NCI-H128 (cell line): ENCODE data around the gene IMPDH1.

Experiments
- DNase-seq: peaks from one replicate; lab custom pipeline; 2025; ENCODE audit not compliant: unreplicated experiment; lab: John Stamatoyannopoulos, UW

Gene IMPDH1

DNA sequence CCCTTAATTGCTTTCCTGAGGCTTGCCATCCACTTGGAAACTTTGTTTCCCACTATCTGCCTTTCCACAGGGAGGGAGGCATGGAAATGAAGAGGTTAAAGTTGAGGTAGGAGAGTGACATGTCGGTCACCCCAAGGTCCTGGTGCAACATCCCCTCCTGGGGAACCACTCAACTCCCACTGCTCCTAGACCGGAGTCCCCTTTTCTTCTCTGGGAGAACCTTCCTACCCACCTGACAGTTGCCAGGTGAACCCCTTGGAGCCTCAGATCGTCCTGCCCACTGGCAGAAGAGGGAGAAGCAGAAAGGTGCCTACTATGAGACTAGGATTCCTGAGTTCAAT is 21.7 kb downstream of the IMPDH1 start:
- DNase-seq = no peak

DNA sequence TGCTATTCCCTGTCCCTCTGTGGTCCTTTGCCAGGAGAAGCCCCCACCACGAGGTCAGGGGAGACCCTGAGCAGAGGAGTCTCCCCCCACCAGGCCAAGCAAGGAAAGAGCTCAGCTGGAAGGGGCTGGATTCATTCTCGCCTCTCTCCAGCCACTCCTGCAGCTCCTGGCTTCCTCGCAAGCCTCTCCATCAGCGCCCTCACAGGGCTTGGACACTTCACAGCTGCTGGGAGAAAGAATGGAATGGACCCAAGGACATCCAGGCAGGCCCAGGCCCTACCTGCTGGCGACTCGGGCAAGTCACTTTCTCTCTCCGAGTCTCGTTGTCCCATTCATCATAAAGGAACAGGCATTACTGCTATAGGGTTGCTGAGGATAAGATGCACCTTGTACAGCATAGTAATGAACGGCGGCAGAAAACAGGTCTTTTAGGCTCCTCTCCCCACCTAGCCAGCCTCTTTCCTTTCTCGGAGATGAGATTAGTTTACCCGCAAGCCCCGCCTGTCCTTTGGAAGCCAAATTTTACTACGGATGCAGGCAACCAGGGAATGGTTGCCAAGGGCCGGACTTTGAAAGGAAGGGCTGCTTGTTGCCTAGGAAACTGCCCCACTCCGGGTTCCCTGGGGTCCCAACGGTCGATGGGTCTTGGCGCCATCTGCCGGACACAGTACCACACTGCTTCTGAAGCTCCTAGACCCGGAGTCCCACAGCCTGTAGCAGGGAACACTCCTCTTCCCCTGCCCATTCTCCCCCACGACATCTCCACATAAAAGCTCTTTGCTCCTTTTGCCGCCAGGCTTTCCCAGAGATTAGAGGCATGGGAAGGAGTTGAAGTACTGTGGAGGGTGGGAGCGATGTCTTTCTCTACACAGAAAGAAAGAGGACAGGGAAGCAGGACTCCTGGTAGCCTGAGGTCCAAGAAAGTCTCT is 22.3 kb downstream of the IMPDH1 start:
- DNase-seq = peak; percentile 72

DNA sequence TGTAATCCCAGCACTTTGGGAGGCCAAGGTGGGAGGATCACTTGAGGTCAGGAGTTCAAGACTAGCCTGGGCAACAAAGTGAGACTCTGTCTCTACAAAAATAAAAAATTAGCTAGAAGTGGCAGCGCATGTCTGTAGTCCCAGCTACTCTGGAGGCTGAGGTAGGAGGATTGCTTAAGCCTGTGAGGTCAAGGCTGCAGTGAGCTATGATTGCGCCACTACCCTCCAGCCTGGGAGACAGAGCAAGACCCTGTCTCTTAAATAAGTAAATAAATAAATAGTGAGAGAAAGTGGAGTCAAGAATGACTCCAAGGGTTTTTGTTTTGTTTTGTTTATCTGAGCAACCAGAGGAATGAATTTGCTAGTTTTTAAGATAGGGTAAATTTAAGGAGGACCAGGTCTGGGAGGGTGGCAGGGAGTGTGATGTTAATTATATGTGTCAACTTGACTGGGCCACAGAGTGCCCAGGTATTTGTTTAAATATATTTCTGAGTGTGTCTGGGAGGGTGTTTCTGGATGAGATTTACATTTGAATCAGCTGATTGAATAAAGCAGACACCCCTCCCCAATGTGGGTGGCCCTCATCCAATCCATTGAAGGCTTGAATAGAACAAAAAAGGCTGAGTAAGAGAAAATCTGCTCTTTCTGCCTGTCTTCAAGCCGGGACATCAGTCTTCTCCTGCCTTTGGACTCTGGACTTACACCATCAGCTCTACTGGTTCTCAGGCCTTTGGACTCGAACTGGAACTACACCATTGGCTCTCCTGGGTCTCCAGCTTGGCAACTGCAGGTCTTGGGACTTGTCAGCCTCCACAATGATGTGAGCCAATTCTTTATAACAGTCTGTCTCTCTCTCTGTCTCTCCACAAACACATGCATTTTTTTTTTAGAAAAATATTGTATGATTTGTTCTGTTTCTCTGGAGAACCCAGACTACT is 23.5 kb downstream of the IMPDH1 start:
- no peak for DNase-seq

- DNase-seq = no peak
These were observed 25.1 kb downstream of the IMPDH1 start for GRCh38 chr7:128384726-128385125.

- no peak for DNase-seq
These were observed 26.0 kb downstream of the IMPDH1 start for GRCh38 chr7:128383776-128384175.

GRCh38 chr7:128381161-128381821 is 28.5 kb downstream of the IMPDH1 start:
- no peak for DNase-seq

DNA sequence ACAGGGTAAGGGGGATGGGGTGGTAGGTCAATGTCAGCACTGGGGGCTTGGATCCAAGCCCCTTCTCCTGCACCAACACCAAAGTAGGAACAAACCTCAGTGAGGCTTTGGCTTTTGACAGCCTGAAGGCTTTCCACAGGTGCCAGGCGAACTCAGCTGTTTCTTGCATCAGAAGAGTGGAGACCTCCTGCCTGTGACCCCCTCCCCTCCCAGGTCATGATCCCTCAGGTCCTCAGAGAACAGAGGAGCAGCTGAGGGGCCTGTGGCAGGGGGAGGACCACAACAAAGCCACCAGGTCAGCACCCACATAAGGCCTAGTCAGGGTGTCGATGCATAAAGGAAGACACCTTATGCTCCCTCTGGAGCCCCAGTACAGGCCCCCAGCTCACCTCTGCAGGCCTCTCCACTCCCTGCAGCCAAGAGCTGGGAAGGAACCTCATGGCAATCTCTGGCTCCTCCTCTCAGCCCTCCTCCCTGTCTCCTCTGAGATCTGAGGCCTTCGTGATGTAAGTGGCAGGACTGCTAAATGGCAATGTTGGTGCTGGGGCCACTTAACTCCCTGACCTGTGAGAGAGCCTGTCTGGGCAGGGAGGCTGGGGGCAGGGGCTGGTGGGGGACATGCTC is 29.2 kb downstream of the IMPDH1 start:
- DNase-seq = no peak

- DNase-seq = no peak
These were observed 29.8 kb downstream of the IMPDH1 start for GRCh38 chr7:128379900-128380479.

GRCh38 chr7:128378637-128379036 is 31.1 kb downstream of the IMPDH1 start:
- DNase-seq = no peak

- DNase-seq = no peak
These were observed 33.7 kb downstream of the IMPDH1 start for GRCh38 chr7:128376077-128376476.

DNA sequence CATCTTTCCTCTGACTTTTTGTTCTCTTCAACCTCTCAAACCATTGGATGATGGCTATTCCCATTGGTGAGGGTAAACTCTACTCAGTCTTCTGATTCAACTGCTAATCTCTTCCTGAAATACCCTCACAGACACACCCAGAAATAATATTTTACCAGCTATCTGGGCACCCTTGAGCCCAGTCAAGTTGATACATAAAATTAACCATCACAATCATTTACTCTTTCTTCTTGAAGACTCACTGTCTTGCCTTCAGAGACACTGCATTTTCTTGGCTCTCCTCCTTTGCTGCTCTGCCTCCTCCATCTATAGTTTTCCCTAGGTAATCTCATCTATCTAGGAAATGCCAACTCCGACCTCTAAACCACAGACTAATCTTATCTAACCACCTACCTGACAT is 35.7 kb downstream of the IMPDH1 start:
- no peak for DNase-seq

DNA sequence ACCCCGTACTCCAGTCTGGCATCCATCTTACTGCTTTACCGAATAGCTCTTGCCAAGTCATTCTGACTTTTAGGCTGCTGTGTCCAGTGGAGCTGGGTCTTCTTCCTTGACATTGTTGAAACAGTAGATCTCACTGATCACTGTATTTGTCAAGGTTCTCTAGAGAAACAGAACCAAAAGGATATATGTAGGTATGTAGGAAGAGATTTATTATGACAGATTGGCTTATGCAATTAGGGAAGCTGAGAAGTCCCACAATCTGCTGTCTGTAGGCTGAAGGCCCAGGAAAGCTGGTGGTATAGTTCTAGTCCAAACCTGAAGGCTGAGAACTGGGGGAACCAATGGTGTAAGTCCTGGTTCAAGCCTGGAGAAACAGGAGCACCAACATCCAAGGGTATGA is 36.2 kb downstream of the IMPDH1 start:
- no peak for DNase-seq

DNA sequence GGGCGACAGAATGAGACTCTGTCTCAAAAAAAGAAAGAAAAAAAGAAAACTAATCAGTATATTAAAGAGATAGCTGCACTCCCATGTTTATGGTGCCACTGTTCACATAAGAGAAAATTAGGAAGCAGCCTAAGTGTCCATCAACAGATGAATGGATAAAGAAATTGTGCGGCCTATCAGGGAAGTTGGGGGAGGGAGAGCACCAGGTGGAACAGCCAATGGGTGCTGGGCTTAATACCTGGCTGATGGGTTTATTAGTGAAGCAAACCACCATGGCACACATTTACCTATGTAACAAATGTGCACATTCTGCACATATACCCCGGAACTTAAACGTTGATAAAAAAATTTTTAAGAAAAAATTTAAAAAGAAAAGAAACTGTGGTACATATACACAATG is 39.3 kb downstream of the IMPDH1 start:
- DNase-seq = no peak

- DNase-seq = no peak
These were observed 42.8 kb downstream of the IMPDH1 start for GRCh38 chr7:128366986-128367385.

GRCh38 chr7:128366300-128366699 is 43.5 kb downstream of the IMPDH1 start:
- DNase-seq = no peak

- no peak for DNase-seq
These were observed 44.4 kb downstream of the IMPDH1 start for GRCh38 chr7:128365432-128365831.

- no peak for DNase-seq
These were observed 45.5 kb downstream of the IMPDH1 start for GRCh38 chr7:128364166-128364870.

GRCh38 chr7:128363261-128363721 is 46.5 kb downstream of the IMPDH1 start:
- DNase-seq = no peak

- no peak for DNase-seq
These were observed 47.1 kb downstream of the IMPDH1 start for GRCh38 chr7:128362670-128363069.
